Anterior cingulate cortex (tissue), 58 donors: ENCODE results near the gene RARB.

Source experiments
- DNase-seq, 58 donors: peaks; one replicate each; lab custom pipeline; 2025; lab: John Stamatoyannopoulos, UW

Gene RARB

DNA sequence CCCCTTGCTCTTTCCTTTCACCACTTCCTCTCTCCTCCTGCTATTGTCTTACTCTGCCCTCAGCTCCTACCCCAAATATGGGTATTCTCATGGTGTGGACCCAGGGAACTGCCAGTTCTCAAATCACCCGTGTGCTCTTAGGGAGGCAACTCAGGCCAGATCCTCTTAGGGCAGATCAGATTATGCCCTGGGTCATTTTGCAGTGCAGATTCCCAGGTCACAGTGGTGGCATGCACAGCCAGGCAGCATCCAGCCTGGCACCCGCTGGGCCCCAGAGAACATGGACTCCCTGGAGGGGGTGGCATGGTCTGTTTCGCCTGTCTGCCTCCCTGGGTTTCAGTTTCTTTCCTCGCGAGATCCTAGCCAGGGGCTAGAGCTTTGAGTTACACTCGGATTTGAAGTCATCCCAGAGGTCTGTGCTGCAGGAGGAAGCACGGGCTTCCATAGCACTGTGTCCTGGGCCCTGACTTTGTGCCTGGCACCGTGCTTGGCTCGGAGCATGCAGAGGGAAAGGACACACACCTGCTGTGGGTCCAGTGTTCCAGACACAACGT lies 140.5 kb downstream of the RARB start:
- no peak for DNase-seq

- no peak for DNase-seq
Measured at GRCh38 chr3:25571285-25571684, 143.2 kb downstream of the RARB start.

DNA sequence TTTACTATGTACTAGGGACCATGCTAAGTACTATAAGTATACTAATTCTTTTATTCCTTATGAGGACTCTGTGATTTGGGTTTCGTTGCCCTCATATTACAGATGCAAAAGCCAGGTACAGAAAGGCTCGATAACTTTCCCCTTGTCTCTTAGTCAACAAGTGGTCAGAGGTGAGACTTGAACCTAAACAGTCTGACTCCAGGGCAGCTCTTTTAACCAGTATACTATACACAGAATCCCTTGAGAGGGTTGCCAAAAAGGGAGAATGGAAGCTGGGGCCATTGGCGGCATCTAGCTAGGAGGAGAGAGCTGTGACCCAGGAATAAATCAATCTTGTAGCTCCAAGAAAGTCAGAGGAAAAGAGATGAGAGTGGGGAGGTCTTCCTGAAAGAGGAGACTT lies 144.3 kb downstream of the RARB start:
- DNase-seq: no peak

DNA sequence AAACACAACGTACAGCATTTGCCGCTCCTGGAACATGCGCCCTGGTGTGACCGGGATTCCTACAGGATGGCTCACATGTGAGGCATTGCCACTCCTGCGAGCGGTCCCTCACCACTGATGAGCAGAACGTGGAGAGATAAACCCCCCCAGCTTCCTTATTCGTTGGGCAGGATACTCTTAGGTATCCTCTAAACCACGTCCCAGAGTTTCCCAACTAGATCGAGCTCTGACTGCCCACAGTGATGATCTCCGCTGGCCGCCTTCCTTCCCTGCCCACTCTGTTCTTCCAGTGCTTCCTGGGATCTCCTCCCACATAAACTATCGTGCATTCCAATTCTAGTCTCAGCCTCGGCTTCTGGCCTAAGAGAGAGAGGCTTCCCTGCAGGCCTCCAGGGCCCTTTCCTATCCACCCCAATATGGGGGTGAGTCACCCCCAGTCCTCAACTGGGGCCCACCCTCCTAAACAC lies 144.9 kb downstream of the RARB start:
- peak in 11 of 58 donors; percentile 4 to 47 (median 16) for DNase-seq

GRCh38 chr3:25573386-25574171 lies 145.5 kb downstream of the RARB start:
- peak in 2 of 58 donors; percentile 11 to 39 for DNase-seq

GRCh38 chr3:25574172-25574765 lies 146.2 kb downstream of the RARB start:
- DNase-seq: no peak

DNA sequence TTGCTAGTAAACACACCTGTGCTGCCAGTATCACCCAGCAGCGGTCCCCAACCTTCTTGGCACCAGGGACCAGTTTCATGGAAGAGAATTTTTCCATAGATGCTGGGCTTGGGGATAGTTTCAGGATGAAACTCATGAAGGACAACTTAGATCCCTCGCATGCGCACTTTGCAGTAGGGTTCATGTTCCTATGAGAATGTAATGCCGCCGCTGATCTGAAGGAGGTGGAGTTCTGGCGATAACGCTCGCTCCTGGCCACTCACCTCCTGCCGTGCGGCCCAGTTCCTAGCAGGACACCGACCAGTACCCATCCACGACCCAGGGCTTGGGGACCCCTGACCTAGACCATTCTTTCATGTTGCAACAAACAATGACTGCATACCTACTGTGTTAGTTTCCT lies 146.9 kb downstream of the RARB start:
- DNase-seq: no peak

- no peak for DNase-seq
Measured at GRCh38 chr3:25576146-25576545, 148.1 kb downstream of the RARB start.

DNA sequence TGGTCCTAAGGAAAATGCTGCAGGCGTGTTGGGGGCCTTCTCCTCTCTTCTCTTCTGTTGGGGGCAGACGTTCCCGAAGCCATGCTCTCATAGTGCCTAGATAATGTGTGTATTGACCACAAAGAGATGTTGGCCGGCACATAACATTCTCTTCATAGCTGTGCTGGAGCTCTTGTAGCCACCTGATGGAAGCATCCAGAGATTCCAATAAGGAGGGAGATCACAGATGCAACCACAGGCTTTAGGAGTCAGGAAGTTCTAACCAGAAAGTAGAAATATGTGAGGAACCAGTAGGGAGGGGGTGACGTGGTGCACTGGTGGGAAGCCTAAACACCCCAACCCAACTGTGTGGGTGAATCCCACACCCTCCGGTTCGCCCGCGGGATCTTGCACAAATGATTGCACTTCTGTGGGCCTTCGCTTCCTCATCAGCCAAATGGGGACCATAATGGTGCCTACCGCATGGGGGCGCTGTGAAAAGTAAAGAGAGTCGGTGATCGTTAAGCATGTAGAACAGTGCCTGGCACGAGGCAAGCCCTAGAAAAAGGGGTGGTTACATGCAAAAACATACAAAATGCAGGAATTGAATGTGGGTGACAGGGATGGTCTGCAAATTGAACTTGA lies 148.9 kb downstream of the RARB start:
- DNase-seq: no peak

DNA sequence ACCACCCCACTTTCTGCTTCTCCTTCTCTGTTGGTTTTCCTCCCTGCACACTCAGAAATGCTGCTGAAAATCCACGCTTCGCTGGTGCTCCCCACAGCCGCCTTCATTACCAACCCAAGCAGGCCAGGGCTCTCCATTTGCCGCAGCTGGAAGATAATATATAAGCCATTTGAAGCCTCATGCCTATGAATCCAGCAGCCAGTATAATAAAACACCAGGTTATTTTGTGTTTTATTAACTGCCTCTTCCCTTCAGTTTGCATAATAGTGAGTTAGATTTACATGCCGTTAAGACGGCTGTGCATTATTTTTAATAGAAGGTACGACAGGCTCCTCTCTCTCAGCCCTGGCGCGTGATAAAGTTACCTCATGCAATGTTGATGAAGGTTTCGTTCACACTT lies 150.0 kb downstream of the RARB start:
- no peak for DNase-seq

GRCh38 chr3:25580534-25580933 lies 152.5 kb downstream of the RARB start:
- no peak for DNase-seq

- DNase-seq: no peak
Measured at GRCh38 chr3:25581335-25581734, 153.3 kb downstream of the RARB start.

DNA sequence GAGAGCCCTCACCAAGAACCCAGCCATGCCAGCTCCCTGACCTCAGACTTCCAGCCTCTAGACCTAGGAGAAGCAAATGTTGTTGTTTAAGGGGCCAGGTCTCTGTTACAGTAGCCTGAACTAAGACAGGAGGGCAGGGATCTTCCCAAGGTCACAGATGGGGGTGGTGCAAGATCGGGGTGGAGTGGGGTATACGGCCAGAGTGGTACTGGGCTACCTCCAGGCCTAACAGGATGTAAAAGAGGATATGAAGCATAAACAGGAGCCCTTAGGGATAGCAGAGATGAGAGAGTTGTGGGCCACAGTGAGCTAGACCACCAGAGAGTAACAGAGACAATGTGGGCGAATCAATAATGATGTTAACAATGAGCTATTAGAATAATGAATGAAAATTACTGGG lies 153.8 kb downstream of the RARB start:
- DNase-seq: no peak

DNA sequence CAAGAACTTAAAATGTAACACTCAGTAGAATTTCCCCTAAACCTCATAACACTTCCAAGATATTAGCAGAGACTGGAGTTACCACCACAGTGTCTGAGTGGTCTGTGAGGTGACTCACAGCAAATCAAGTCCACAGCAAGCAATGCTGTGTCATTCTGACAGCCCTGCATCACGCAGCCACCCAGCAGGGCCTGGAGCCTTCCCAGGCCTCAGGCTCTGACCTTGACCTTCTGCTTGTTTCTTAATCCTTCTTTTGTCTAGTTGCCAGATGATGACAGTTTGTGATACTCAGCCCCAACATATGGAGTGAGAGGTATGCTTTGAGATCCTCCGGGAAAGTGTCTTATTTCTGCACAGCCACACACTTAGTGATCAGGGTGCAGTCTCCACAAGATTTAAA lies 154.2 kb downstream of the RARB start:
- DNase-seq: no peak

GRCh38 chr3:25583343-25583742 lies 155.3 kb downstream of the RARB start:
- DNase-seq: no peak

DNA sequence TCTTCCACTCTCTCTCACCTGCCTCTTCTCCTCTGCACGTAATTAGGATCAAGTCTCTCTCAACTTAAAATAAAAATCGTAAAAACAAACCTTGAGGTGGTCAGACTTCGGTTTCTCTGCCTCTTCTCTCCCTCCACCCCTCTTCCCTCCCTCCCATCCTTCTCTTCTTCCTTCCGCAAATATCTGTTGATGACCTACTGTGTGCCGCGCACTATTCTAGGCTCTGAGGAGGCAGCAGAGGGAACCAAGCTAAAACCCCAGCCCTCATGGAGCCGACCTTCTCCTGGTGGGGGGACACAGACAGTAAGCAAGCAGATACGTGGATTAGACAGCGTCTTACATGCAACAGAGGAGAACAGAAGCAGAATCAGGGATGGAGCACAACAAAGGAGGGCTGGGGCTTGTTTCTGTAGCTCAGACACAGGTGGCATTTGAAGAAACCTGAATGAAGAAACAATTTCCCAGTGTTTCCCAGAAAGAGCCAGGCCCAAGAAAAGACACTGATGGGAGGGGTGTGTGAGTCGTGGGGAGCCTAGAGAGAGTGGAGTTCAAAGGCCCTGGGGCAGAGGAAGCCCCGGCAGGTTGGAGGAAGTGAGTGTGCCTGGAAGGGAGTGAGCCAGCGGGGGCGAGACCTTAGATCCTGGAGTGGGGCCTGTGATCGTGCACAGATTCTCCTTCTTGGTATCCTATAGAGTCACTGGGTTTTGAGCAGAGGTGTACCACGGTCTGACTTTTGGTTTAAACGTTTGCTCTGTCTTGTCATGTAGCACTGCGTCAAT lies 156.1 kb downstream of the RARB start:
- DNase-seq: no peak

DNA sequence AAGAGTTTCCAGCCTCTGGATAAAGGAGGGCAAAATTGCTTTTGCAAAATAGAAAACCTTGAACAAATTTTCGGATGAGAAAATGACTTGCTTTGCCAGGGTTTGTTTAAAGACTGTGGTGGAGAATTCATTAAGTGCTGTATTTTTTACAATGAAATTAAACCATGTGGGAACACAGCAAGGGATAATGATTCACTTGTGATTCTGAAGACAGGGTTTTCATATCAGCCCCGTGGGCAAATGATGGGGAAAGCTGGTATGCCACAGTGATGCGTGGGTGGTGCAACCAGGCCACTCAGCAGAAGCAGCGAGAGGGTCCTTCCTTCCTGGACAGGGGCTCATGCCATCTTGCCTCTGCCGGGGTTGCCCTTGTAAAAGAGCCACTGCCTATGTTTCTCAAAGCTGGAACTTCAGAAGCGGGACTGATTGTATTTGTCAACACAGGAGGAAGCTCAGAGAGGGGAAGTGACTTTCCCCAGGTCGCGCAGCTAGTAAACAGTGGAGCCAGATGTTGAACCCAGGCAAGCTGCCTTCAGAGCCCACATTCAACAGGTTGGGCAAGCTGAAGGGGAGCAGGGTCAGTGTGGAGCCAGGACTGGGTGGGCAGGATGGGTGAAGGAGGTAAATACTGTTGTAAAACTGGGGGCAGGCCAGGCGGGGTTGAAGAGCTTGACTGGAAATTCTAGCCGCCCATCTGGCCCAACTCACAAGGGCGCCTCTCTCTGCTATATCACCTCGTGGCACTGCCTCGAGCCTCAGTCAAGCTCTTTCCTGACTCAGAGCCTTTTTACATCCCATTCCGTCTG lies 157.5 kb downstream of the RARB start:
- no peak for DNase-seq

GRCh38 chr3:25586167-25586505 lies 158.1 kb downstream of the RARB start:
- no peak for DNase-seq

- no peak for DNase-seq
Measured at GRCh38 chr3:25586553-25586952, 158.5 kb downstream of the RARB start.

DNA sequence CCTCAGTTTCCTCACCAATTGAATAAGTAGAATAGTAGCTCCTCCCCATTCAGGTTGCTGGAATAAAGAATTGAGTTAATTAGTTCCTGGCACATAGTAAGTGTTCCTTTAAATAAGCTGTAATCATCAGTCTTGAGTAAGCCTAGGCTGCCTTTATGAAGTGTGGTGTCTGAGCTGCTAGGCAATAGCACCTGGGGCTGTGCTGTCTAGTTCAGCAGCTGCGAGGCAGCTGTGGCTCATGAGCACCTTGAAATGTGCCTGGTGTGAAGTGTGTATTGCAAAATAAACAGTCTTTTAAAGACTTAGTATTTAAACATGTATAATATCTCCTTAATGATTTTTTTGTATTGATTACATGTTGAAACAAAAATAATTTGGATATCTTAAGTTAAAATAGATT lies 159.0 kb downstream of the RARB start:
- no peak for DNase-seq
